H9 (cell line): ENCODE measurements around the gene PLXNB2. TPM values are rescaled to one million over a fixed set of nuclear protein-coding genes. Genes with fewer than 3 reads are reported as not detected.

ENCODE experiments used
- DNase-seq: peaks from one replicate; pipeline ENCODE4 v3.0.0-alpha.2; 2017
- H2AFZ ChIP-seq: one replicate; pipeline ENCODE4 v1.6.1; 2013; ENCODE audit warnings: mild to moderate bottlenecking, low read length, control low read depth, moderate library complexity
- H2AK5ac ChIP-seq: 2 replicates; pipeline ENCODE4 v1.6.1; 2013; ENCODE audit warnings: low read length, control low read depth, mixed read lengths; ENCODE audit not compliant: insufficient read length
- H2BK120ac ChIP-seq: one replicate; pipeline ENCODE4 v1.6.1; 2013; ENCODE audit warnings: low read depth, mild to moderate bottlenecking, low read length, control low read depth, inconsistent platforms; ENCODE audit not compliant: poor library complexity, severe bottlenecking
- H2BK12ac ChIP-seq: 2 replicates; pipeline ENCODE4 v1.6.1; 2013; ENCODE audit warnings: low read length, control low read depth, mixed read lengths, low read depth; ENCODE audit not compliant: insufficient read length
- H2BK15ac ChIP-seq: 2 replicates; pipeline ENCODE4 v1.6.1; 2013; ENCODE audit warnings: low read depth, low read length, control low read depth
- H2BK20ac ChIP-seq: one replicate; pipeline ENCODE4 v1.6.1; 2013; ENCODE audit warnings: low read depth, mild to moderate bottlenecking, low read length, control low read depth, inconsistent platforms; ENCODE audit not compliant: poor library complexity, severe bottlenecking
- H2BK5ac ChIP-seq: 2 replicates; pipeline ENCODE4 v1.6.1; 2013; ENCODE audit warnings: low read length, control low read depth, mixed read lengths; ENCODE audit not compliant: insufficient read length
- H3K14ac ChIP-seq: 2 replicates; pipeline ENCODE4 v1.6.1; 2013; ENCODE audit warnings: low read length, control low read depth; ENCODE audit not compliant: insufficient read depth
- H3K18ac ChIP-seq: 2 replicates; pipeline ENCODE4 v1.6.1; 2013; ENCODE audit warnings: low read depth, mild to moderate bottlenecking, mixed read lengths, low read length, control low read depth; ENCODE audit not compliant: insufficient read length
- H3K23ac ChIP-seq: 2 replicates; pipeline ENCODE4 v1.6.1; 2013; ENCODE audit warnings: low read length, control low read depth, mixed read lengths, low read depth; ENCODE audit not compliant: insufficient read length
- H3K23me2 ChIP-seq: 2 replicates; pipeline ENCODE4 v1.6.1; 2013; ENCODE audit warnings: low read depth, mild to moderate bottlenecking, mixed read lengths, low read length, control low read depth; ENCODE audit not compliant: insufficient read length, poor library complexity, severe bottlenecking
- H3K27ac ChIP-seq: 2 replicates; pipeline ENCODE4 v1.5.1; 2013; ENCODE audit warnings: low read length, control low read depth, mixed read lengths, low read depth; ENCODE audit not compliant: insufficient read length
- H3K27me3 ChIP-seq: 2 replicates; pipeline ENCODE4 v1.6.1; 2013; ENCODE audit warnings: low read length, control low read depth, inconsistent platforms; ENCODE audit not compliant: insufficient read depth
- H3K4ac ChIP-seq: 2 replicates; pipeline ENCODE4 v1.6.1; 2013; ENCODE audit warnings: low read depth, mild to moderate bottlenecking, control low read depth, inconsistent platforms, low read length, moderate library complexity
- H3K4me1 ChIP-seq: 2 replicates; pipeline ENCODE4 v1.6.1; 2013; ENCODE audit warnings: low read length, control low read depth, inconsistent platforms; ENCODE audit not compliant: insufficient read depth
- H3K4me2 ChIP-seq: 2 replicates; pipeline ENCODE4 v1.6.1; 2013; ENCODE audit warnings: low read length, control low read depth, mixed read lengths; ENCODE audit not compliant: insufficient read length, insufficient read depth
- H3K56ac ChIP-seq: 2 replicates; pipeline ENCODE4 v1.6.1; 2013; ENCODE audit warnings: low read depth, mild to moderate bottlenecking, mixed read lengths, low read length, control low read depth; ENCODE audit not compliant: insufficient read length
- H3K79me1 ChIP-seq: 2 replicates; pipeline ENCODE4 v1.6.1; 2013; ENCODE audit warnings: low read depth, mild to moderate bottlenecking, moderate library complexity, low read length, control low read depth, inconsistent platforms; ENCODE audit not compliant: insufficient read depth, poor library complexity, severe bottlenecking
- H3K79me2 ChIP-seq: 2 replicates; pipeline ENCODE4 v1.6.1; 2013; ENCODE audit warnings: low read length, control low read depth, inconsistent platforms; ENCODE audit not compliant: insufficient read depth
- H3K9ac ChIP-seq: 2 replicates; pipeline ENCODE4 v1.6.1; 2013; ENCODE audit warnings: low read length, control low read depth, mixed read lengths; ENCODE audit not compliant: insufficient read length; ENCODE audit errors: extremely low read depth
- H3K9me3 ChIP-seq: one replicate; pipeline ENCODE4 v1.6.1; 2013; ENCODE audit warnings: low read depth, low read length, inconsistent platforms; ENCODE audit not compliant: control insufficient read depth
- H3T11ph ChIP-seq: one replicate; pipeline ENCODE4 v1.6.1; 2013; ENCODE audit warnings: mild to moderate bottlenecking, low read length, control low read depth, inconsistent platforms
- H4K20me1 ChIP-seq: one replicate; pipeline ENCODE4 v1.6.1; 2013; ENCODE audit not compliant: control insufficient read depth, insufficient read length, insufficient read depth
- H4K5ac ChIP-seq: 2 replicates; pipeline ENCODE4 v1.6.1; 2013; ENCODE audit warnings: low read depth, mild to moderate bottlenecking, mixed read lengths, low read length, control low read depth; ENCODE audit not compliant: insufficient read length
- H4K8ac ChIP-seq: replicated peaks from 2 replicates; pipeline ENCODE4 v1.6.1; 2013; ENCODE audit warnings: low read length, control low read depth, mixed read lengths, low read depth; ENCODE audit not compliant: insufficient read length
- H4K91ac ChIP-seq: 2 replicates; pipeline ENCODE4 v1.6.1; 2013; ENCODE audit warnings: low read depth, mild to moderate bottlenecking, moderate library complexity, mixed read lengths, low read length, control low read depth; ENCODE audit not compliant: insufficient read length
- H3K27ac Mint-ChIP-seq, 3 experiments: 2 replicates in 2 of 3; 3 replicates in 1 of 3; pipeline ENCODE4 v1.8.0; 2020 to 2021; ENCODE audit warnings: mixed read lengths in 3 of 3, mild to moderate bottlenecking in 1 of 3, moderate library complexity in 1 of 3
- H3K27me3 Mint-ChIP-seq: 2 replicates; pipeline ENCODE4 v1.8.0; 2021; ENCODE audit warnings: low read depth, mild to moderate bottlenecking, moderate library complexity, mixed read lengths
- H3K36me3 Mint-ChIP-seq, 3 experiments: 2 replicates in 2 of 3; 3 replicates in 1 of 3; pipeline ENCODE4 v1.8.0; 2020 to 2021; ENCODE audit warnings: low read depth in 3 of 3, mixed read lengths in 3 of 3; ENCODE audit not compliant: insufficient read depth in 1 of 3
- H3K4me1 Mint-ChIP-seq, 2 experiments: 2 replicates each; pipeline ENCODE4 v1.8.0; 2020; ENCODE audit warnings: mixed read lengths in 2 of 2
- H3K4me3 Mint-ChIP-seq, 2 experiments: 2 replicates in 1 of 2; 3 replicates in 1 of 2; pipeline ENCODE4 v1.8.0; 2020 to 2021; ENCODE audit warnings: mild to moderate bottlenecking in 2 of 2, mixed read lengths in 2 of 2, moderate library complexity in 1 of 2
- H3K9me3 Mint-ChIP-seq, 2 experiments: 2 replicates in 1 of 2; 3 replicates in 1 of 2; pipeline ENCODE4 v1.8.0; 2020; ENCODE audit warnings: mild to moderate bottlenecking in 2 of 2, mixed read lengths in 2 of 2, moderate library complexity in 1 of 2
- CTCF ChIP-seq: fragments of 200-600 bp; sonication (generic); conservative IDR thresholded peaks from 3 replicates; pipeline ENCODE4 v1.8.0; 2021; ENCODE audit warnings: antibody characterized with exemption, mild to moderate bottlenecking
- WGBS: extraction: QIAGEN DNeasy Blood & Tissue Kit; methylation state at CpG from one replicate; pipeline ENCODE4 v1.1.7; 2013; ENCODE audit warnings: missing lambda C conversion rate, low lambda C conversion rate, mixed read lengths; ENCODE audit not compliant: insufficient read length; ENCODE audit errors: extremely low coverage; 5-methylcytosine and 5-hydroxymethylcytosine counted together
- total RNA-seq: library from RNA; stranded (reverse); gene quantifications from 2 replicates; pipeline ENCODE4 v1.2.1, GENCODE V29; 2021

PLXNB2 gene
- total RNA-seq, 1 experiment from 2014 or later = 87.6 TPM

- Histone ChIP-seq H3K56ac (no peak overlapping the region), H4K91ac (no peak overlapping the region), H2AK5ac (no peak overlapping the region), H3K27me3 (no peaks in the 10 kb centered on the region; the same call in 1 of the 2 replicates), H2AFZ (no peak overlapping the region), H4K20me1 (no peaks in the 10 kb centered on the region), H3K9ac (no peak overlapping the region), H2BK5ac (no peak overlapping the region), H2BK20ac (no peak overlapping the region), H2BK120ac (no peak overlapping the region), H4K8ac (no peak overlapping the region), H3K9me3 (no peaks in the 10 kb centered on the region), H3K4ac (no peak overlapping the region), H3T11ph (no peak overlapping the region), H4K5ac (no peak overlapping the region), H3K79me2 (no peaks in the 10 kb centered on the region), H3K27ac (no peak overlapping the region), H3K18ac (no peak overlapping the region), H3K23ac (no peak overlapping the region), H3K4me2 (peak overlapping the region; percentile 78), H3K23me2 (peaks cover 5% of the 10 kb centered on the region), H3K79me1 (no peaks in the 10 kb centered on the region), H3K4me1 (no peaks in the 10 kb centered on the region), H3K14ac (no peak overlapping the region), H2BK15ac (no peak overlapping the region), H2BK12ac (no peak overlapping the region)
- Mint-ChIP-seq H3K4me1 (peaks cover 7 to 11% of the 10 kb centered on the region in 2 experiments), H3K36me3 (peaks cover 0 to 2% (median 0%) of the 10 kb centered on the region in 3 experiments; a peak in 1 of 7 replicates), H3K27me3 (peaks cover 49% of the 10 kb centered on the region), H3K27ac (no peak overlapping the region), H3K9me3 (no peaks in the 10 kb centered on the region), H3K4me3 (peak overlapping the region; percentile 75 to 88)
- no peak for DNase-seq
- no CpG with 5 or more reads among the region's 19 CpGs for WGBS
- no peak for TF ChIP-seq CTCF
Measured at GRCh38 chr22:50325444-50326224, 18.2 kb upstream of the PLXNB2 start.
